Psoas muscle (tissue), 8 donors: Measurements from ENCODE around the gene RNF220. TPM values are rescaled to one million over a fixed set of nuclear protein-coding genes. Genes with fewer than 3 reads are reported as not detected.

ENCODE experiments used
- ATAC-seq, 4 donors: fragments of 200-7000 bp; cut with Tn5 transposase; one replicate each; pipeline ENCODE4 v1.9.1; 2020; ENCODE audit warnings: moderate library complexity in 3 of 4, mild to moderate bottlenecking in 2 of 4
- DNase-seq, 2 donors: peaks; one replicate each; pipeline ENCODE4 v3.0.0-alpha.2; 2020
- H3K27ac ChIP-seq: fragments of 200-600 bp; one replicate; pipeline ENCODE4 v1.8.0; 2022
- H3K27me3 ChIP-seq, 3 donors: fragments of 200-600 bp in 1 of 3; one replicate each; pipeline versions ENCODE4 v1.6.1 to v1.8.0; 2013 to 2022; ENCODE audit warnings: low read length in 2 of 3, mild to moderate bottlenecking in 2 of 3, moderate library complexity in 1 of 3; ENCODE audit not compliant: insufficient read depth in 3 of 3
- H3K36me3 ChIP-seq, 2 donors: fragments of 200-600 bp in 1 of 2; one replicate each; pipeline versions ENCODE4 v1.6.1 to v1.8.0; 2013 to 2022; ENCODE audit warnings: low read depth in 1 of 2, mild to moderate bottlenecking in 1 of 2, moderate library complexity in 1 of 2; ENCODE audit not compliant: insufficient read depth in 1 of 2
- H3K4me1 ChIP-seq: fragments of 200-600 bp; one replicate; pipeline ENCODE4 v1.8.0; 2022
- H3K4me3 ChIP-seq: fragments of 200-600 bp; one replicate; pipeline ENCODE4 v1.8.0; 2022; ENCODE audit warnings: mild to moderate bottlenecking
- H3K9me3 ChIP-seq: fragments of 200-600 bp; one replicate; pipeline ENCODE4 v1.8.0; 2022
- WGBS, 3 donors: extraction: QIAGEN DNeasy Blood & Tissue Kit; methylation state at CpG; one replicate each; pipeline versions ENCODE4 v1.1.6 to v1.1.7; 2013; 5-methylcytosine and 5-hydroxymethylcytosine counted together
- intact Hi-C, 2 donors: fragments of 100-400 bp; cut with DNase I; formaldehyde crosslinking; loops; one replicate each; pipeline versions ENCODE4 v1.11.0 to v1.14.2; 2022
- polyA plus RNA-seq, 3 donors: library from polyadenylated mRNA; stranded (reverse); fragments of 200-250 nt; gene quantifications; one replicate each; pipeline ENCODE4 v1.2.3, GENCODE V29; 2013
- total RNA-seq, 4 donors: library from RNA; stranded (reverse); fragmentation: NEBNext Ultra II Directional in 2 of 4; extraction: Animal tissue kit (Norgen Biotek cat#: 25700) in 2 of 4; gene quantifications; one replicate each; pipeline versions ENCODE4 v1.2.1 to v1.2.4, GENCODE V29; 2021 to 2023
- TF ChIP-seq, protein P1 (sequence below): fragments of 200-600 bp; IDR thresholded peaks from one replicate; pipeline ENCODE4 v1.8.0; 2022; ENCODE audit warnings: antibody characterized with exemption
- donor health status: healthy with polysubstance abuse.
- donor health status: DM: no; HTN: no; CAD: no; lungs with moderate emphysema.
- donor health status: Bipolar disorder and iron deficiency.
- donor health status: healthy.
- donor health status: DM: yes; HTN: yes; CAD: no.
- donor health status: DM: no; HTN: no; CAD: no.
- donor health status: DM: no; HTN: no; CAD: no.
- donor health status: DM: yes; HTN: yes; CAD: no.

The RNF220 gene
- total and polyA plus RNA-seq, 7 donors, result 61.1 to 133 (median 75.5) TPM

GRCh38 chr1:44566281-44567046 is 161.4 kb downstream of the RNF220 start:
- H3K9me3 ChIP-seq, result no peaks in the 10 kb centered on the region
- intact Hi-C loops, result no loop called here
- no peak overlapping the region for H3K27ac ChIP-seq
- H3K4me3 ChIP-seq, result no peak overlapping the region
- peaks cover 0 to 14% (median 2%) of the 10 kb centered on the region in 3 donors for H3K27me3 ChIP-seq
- TF ChIP-seq, protein P1, sequence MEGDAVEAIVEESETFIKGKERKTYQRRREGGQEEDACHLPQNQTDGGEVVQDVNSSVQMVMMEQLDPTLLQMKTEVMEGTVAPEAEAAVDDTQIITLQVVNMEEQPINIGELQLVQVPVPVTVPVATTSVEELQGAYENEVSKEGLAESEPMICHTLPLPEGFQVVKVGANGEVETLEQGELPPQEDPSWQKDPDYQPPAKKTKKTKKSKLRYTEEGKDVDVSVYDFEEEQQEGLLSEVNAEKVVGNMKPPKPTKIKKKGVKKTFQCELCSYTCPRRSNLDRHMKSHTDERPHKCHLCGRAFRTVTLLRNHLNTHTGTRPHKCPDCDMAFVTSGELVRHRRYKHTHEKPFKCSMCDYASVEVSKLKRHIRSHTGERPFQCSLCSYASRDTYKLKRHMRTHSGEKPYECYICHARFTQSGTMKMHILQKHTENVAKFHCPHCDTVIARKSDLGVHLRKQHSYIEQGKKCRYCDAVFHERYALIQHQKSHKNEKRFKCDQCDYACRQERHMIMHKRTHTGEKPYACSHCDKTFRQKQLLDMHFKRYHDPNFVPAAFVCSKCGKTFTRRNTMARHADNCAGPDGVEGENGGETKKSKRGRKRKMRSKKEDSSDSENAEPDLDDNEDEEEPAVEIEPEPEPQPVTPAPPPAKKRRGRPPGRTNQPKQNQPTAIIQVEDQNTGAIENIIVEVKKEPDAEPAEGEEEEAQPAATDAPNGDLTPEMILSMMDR, result no peak
- no peaks in the 10 kb centered on the region for H3K4me1 ChIP-seq
- WGBS, 3 donors, result 64 to 79% (median 65%) methylated on average over 7 of the region's 7 CpGs
- ATAC-seq (no peak), DNase-seq (no peak)
- no peaks in the 10 kb centered on the region for H3K36me3 ChIP-seq

- intact Hi-C loops, result no loop called here
- ATAC-seq (no peak), DNase-seq (no peak)
- no peaks in the 10 kb centered on the region for H3K9me3 ChIP-seq
- no peaks in the 10 kb centered on the region for H3K36me3 ChIP-seq
- peaks cover 0 to 14% (median 0%) of the 10 kb centered on the region in 3 donors for H3K27me3 ChIP-seq
- no peak overlapping the region for H3K4me3 ChIP-seq
- no peaks in the 10 kb centered on the region for H3K4me1 ChIP-seq
- 79 to 81% (median 80%) methylated on average over 10 of the region's 10 CpGs for WGBS, 3 donors
- H3K27ac ChIP-seq, result no peak overlapping the region
- TF ChIP-seq, protein P1, result no peak
Measured at GRCh38 chr1:44568128-44568900, 163.3 kb downstream of the RNF220 start.

- Histone ChIP-seq H3K36me3 (no peaks in the 10 kb centered on the region), H3K4me3 (no peak overlapping the region), H3K9me3 (no peaks in the 10 kb centered on the region), H3K4me1 (no peaks in the 10 kb centered on the region), H3K27me3 (peaks cover 0 to 14% (median 0%) of the 10 kb centered on the region in 3 donors), H3K27ac (no peak overlapping the region)
- 71 to 77% (median 74%) methylated on average over 4 of the region's 4 CpGs for WGBS, 3 donors
- TF ChIP-seq, protein P1, result no peak
- ATAC-seq (no peak), DNase-seq (no peak)
- intact Hi-C loops, result no loop called here
Measured at GRCh38 chr1:44569491-44569890, 164.4 kb downstream of the RNF220 start.

GRCh38 chr1:44571712-44572571 is 166.9 kb downstream of the RNF220 start:
- DNase-seq, result no peak
- intact Hi-C loops, result no loop called here
- 84 to 87% (median 86%) methylated on average over 5 of the region's 5 CpGs for WGBS, 3 donors
- H3K36me3 ChIP-seq, result no peaks in the 10 kb centered on the region
- H3K4me1 ChIP-seq, result no peaks in the 10 kb centered on the region
- peaks cover 0 to 5% (median 0%) of the 10 kb centered on the region in 3 donors for H3K27me3 ChIP-seq
- no peak overlapping the region for H3K4me3 ChIP-seq
- TF ChIP-seq, protein P1, result peak; percentile 32
- no peaks in the 10 kb centered on the region for H3K9me3 ChIP-seq
- no peak for ATAC-seq
- H3K27ac ChIP-seq, result no peak overlapping the region
